ENCODE data around the gene SSTR3.

Gene SSTR3

DNA sequence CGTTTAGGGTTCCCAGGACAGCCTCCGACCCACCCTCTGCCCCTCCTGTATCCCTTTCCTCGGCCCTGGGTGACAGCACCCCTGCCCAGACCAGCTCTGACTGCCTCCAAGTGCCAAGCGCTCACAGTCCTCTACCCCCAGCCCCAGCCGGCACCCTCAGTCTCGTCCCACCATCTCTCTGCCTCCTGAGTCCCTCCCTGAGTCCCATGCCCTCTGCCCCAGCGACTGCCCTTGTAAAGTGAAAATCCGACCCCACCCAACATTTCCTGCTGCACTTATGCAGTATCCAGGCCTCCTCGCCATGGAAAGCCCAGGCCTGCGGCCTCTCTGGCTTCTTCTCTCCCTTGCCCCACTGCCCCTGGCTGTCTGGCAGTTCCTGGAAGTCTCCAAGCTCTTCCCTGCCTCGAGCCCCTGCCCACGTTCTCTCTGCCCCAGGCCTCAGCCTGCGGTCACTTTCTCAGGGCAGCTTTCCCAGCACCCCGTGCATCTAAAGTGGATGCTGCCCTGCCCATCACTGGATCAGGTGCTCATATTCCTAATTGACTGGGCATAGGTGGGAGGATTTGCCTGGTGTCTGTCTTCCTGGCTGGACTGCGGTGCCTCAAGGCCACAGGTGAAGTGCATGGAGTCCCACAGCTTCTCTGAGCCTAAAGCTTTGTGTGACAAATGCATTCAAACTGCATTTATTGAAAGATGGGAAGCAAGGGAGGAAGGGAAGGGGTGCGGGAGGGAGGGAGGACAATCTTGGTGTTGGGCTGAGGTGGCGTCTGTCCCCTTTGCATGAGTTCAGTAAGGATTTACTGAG, 44.9 kb downstream of the SSTR3 start:
- no peak for DNase-seq (ENCODE audit: low read depth in 2 of 2)

DNA sequence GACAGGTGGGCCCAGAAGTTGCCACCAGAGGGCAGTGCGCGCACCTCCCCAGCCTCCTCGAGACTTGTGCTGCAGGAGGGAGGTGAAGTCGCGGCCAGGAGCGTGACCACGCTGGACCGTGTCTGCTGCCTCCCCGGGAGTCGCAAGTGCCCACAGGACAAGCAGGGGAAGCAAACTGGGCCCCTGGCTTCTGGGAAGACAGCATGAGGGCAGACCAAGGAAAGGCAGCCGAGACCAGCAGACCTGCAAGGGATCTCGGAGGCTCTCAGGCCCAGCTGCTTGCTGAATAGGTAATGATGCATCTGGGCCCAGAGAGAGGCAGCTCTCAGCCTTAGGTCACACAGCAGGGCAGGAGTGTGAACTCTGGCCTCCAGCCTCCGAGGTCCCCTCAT, 45.6 kb downstream of the SSTR3 start:
- DNase-seq (ENCODE audit: low read depth in 2 of 2) = peak; percentile 74 to 75

DNA sequence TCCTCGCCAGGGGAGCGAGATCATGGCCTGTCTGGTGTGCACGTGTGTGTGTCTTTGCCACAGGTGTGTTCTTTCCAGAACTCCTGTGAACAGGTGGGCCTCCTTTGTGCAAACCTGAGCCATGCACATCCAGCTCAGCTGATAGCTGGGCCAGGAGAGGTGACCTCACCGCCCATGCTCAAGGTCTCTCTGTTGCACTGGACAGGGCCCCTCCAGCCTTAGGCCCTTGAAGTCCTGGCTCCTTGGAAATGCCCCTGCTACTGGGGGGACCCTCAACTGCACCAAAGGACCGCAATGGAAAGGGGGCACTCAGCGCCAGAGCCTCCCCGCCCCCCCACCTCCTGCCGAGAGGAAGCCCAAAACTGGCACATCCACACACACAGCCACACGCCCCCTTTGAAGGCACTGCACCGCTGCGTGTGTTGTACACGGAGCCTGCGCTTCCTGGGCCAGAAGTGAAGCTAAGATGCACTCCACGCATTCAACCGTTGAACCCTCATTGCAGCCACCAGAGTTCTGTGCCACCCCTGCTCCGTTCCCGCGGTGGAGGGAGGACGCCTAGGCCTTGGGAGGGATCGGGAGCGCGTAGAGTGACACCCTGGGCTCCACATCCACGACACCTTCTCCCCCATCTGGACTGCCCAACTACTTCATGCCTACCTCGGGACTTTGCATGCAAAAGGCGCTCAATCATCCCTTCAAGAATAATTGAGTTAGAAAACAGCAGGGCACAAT, 46.2 kb downstream of the SSTR3 start:
- DNase-seq (ENCODE audit: low read depth in 2 of 2) = no peak

DNA sequence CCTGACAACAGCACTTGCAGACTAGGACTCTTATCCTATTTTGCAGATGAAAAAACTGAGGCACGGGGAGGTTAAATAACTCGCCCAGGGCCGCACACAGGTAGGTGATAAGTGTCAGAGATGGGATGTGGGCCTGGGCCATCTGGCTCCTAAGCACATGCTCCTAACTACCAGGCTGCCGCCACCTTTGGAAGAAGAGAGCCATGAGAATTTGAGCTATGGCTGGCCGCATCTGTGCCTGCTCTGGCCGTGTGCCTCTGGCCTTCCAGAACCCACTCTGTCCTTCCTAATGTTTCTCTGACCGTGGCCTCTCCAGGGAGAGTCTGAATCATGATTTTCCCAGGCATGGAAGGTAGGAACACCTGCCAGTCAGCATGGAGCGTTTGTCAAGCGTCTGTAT, 47.2 kb downstream of the SSTR3 start:
- no peak for DNase-seq (ENCODE audit: low read depth in 2 of 2)

DNA sequence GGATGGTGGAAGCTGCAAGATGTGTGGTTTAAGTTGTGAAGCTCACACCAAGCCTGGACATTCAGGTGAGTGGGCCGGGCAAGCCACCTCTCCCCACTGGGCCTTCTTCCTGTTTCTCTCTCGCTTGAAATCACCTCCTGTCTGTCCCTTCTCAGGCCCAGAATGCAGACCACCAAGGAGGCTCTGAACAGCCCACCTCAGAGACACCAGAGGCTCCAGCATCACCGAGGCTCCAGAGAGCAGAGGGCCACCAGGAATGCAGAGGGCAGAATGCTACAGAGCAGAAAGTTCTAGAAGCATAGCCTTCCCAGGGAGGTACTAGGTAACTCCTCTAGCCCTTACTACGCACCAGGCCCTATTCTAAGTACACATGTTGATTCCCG, 47.8 kb downstream of the SSTR3 start:
- DNase-seq (ENCODE audit: low read depth in 2 of 2) = no peak

DNA sequence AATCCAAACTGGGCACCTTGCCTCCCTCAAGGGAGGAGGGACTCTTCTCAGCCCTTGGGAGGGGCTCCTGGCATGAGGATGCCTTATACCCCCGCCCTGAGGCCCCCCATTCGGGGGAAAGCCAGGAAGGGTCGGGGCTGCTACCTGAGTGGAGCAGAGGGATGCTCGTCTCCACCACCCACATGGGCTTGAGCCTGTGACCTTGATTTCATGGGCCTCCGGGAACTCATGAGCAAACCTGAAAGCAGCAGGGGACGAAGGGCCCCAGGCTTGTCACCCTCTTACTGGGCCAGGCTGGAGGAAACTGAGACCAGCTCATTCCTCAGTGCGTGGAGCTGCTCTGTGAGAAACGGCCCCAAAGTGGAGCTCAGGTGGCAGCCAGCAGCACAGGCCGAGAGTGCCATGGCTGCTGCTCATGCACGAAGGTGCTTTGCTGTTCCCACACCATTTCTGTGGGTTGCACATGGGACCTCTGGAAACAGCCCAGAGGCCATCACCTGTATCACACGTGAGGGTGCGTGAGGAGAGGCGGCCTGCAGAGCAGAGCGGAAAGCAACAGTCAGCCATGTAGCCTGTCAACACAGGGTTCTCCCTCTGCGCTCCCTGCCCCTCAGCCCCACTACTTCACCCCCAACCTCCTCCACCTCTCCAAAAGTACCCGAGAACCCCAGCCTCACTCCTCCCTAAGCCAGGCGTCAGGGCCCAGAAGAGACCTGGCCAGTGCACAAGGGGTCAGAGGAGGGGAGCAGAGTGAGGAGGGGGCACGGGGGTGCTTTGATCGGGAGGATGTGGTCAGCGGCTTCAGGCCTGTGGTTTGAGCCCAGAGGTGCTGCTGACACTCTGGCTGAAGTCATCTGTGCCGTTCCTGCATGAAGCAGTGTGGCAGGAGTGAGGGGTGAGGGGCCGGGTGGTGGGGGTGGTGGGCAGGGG, 48.4 kb downstream of the SSTR3 start:
- DNase-seq (ENCODE audit: low read depth in 2 of 2) = peak; percentile 80 to 86

DNA sequence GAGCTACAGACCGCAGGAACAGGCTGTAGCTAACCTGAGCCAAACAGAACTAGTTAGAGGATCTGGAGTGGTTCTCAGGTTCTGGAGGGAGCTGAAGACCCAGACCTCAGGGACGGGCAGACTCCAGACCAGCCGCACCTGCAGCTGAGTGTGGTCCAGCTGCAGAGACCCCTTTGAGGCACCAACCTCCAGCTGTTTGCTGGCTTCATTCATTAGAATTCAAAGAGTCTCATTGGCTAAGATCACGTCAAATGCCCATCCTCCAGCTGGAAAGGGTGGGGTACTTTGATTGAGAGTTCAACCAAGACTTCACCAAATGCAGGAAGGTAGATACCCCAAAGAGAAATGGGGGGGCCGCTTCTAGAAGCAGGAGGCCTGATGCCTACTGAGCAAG, 49.2 kb downstream of the SSTR3 start:
- no peak for DNase-seq (ENCODE audit: low read depth in 2 of 2)

DNA sequence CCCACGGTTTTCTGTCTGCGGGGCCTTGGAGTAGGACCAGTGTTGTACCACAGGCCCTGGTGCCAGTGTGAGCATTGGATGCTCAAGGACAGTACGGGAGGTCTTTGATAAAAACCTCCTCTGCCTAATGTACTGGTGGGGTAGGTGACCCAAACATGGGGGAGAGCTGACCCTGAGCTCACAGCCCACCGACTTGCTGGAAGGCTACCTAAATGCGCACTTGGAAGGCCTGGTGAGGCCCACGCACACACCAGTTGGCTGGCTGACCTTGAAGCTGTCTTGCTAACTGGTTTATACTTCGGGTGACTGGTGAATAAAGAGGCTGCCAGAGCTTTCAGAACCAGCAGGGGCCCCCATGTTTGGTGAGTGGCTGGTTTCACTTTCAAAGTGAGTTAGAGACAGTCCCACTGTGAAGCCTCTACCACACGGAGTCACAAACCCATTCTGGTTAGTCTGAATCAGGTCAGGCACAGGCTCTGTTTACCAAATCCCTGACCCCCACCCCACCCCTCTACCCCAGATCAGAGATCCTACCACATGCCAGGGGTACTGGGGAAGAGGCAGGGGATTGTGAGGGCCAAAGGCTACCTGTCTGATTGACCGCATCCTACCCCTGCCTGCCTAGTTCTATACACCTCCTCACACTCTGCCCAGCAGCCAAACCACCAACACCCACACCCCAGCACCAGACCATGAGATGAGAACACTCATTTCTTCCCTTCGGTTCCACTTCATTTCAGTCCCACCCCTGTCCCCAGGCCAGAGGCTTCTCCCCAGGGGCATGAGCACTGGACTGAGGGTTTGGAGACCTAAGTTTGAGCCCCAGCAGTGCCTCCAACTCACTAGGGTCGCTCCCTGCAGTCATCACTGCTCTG, 49.8 kb downstream of the SSTR3 start:
- DNase-seq (ENCODE audit: low read depth in 2 of 2) = peak; percentile 72 to 77

DNA sequence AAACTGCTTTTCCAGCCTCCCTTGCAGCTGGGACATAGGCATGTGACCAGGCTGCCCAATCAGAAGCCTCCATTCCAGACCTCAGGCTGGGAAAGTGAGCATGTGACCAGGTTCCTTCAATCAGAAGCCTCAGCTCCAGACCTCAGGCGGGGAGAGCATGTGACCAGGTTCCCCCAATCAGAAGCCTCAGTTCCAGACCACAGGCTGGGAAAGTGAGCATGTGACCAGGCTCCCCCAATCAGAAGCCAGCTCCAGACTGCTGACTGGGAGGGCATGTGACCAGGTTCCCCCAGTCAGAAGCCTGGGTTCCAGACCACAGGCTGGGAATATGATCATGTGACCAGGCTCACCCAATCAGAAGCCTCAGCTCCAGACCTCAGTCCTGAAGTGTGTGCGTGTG, 50.8 kb downstream of the SSTR3 start:
- no peak for DNase-seq (ENCODE audit: low read depth in 2 of 2)

DNA sequence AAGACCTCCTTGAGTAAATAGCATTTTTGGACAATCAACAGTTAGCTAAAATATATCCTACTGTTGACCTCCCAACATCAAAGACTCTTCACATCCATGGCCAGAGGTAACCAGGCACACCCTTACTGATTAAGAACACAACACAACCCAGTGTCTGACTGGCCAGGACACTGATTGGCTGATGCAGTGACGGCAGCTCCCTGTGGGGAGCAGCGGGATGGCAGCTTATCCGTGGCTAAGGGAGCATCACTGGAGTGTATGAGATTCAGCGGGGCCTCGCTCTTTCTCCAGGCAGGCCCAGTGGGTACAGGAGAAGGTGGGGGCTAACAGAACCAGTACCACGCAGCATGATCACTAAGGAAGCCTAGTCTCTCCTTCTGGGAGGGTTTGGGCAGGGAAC, 52.2 kb downstream of the SSTR3 start:
- DNase-seq (ENCODE audit: low read depth in 2 of 2) = no peak

DNA sequence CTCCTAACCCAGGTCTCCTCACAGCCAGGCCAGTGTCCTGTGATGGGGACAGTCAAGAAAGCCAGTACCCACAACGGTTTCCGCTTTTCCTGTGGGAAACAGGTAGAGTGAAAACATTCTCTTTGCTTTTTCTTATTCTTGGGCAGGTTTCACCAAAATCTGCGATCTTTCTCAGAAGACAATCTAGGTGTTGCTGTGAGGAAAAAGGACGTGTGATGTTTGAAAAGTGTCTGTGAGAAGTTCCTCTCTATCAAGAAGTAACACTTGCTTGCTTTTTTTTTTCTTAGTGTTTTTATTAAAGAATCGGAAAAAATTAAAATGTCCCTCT, 53.4 kb downstream of the SSTR3 start:
- no peak for DNase-seq (ENCODE audit: low read depth in 2 of 2)

DNA sequence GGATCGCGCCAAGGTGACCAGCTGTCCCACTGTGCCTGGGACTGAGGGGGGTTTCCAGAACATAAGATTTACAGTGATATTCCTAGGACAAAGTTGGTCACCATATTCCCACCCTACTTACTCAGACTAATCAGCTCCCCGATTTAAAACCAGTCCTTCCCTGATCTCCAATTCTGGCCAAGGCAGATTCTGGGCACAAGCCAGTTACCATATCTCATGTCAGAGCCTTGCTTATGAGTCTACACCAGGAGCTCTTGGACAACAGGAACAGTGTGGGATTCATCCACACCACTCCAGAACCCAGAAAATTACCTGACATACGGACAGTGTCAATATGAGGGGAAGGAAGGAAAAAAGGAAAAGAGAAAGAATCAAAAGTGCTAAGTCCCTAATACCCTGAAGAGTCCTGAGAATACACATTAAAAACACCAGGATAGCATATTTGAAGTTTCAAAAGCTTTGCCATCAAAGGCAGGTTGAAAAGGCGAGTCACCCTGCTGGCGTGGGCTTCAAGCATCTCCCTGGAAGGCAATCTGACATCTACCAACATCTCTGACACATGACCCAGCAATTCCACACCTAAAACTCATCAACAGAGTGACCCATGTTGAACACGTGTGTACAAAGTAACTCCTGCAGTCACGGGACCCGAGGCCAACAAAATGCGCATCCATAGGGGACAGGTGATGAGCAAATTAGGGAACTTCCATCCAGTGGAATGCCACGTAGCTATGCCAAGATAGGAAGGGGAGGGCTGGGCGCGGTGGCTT, 54.6 kb downstream of the SSTR3 start:
- no peak for DNase-seq (ENCODE audit: low read depth in 2 of 2)

DNA sequence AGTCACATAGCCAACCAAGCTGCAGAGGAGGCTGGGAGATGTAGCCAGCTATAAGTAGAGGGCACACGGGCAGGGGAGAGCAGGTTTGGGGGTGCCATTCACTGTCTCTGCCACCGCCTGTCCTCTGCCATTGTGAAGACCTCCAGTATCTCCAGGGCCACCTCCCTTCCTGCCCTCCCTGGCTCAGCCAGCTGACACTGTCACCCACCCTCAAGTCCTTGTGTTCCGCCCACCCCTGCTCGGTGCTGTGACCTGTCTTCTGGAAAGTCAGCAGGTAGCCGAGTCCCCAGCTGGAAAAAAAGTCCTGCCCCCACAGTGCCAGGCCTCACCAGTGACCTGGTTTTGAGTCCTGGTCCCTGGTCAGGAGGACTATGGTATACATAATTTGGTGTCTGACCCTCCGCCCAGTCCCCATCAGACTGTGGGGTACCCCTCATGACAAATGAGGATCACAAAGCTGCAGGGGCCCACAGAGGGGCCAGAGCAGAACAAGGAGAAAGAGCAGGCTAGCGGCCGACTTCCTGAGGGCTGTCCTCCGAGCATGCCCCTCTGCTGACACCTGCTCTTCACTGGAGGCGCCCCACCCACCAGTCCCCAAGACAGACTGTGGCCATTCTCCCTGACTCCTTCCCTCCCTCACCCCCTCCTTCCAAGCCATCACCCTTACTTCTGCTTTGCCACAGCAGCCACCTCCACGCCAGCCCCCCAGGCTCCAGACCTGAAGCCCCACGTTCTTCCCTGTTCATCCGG, 55.4 kb downstream of the SSTR3 start:
- DNase-seq (ENCODE audit: low read depth in 2 of 2) = no peak

DNA sequence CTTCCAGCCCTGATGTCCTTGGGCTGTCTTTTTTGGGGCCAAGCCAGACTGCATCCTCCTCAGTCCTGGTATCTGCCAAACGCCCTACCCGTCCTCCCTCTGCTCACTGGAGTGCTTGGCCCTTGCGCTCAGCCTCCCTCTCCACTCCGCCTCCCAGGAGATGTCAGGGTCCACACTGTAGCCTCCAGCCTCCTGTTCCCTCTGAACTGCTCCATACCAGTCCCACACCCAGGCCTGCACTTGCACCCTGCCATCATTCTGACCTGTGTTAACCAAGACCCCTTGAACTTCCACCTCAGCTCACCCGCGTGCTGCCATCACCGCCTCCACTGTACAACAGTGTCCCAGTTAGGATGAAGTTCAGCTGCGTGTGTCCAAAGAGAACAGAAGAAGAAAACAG, 56.3 kb downstream of the SSTR3 start:
- no peak for DNase-seq (ENCODE audit: low read depth in 2 of 2)

DNA sequence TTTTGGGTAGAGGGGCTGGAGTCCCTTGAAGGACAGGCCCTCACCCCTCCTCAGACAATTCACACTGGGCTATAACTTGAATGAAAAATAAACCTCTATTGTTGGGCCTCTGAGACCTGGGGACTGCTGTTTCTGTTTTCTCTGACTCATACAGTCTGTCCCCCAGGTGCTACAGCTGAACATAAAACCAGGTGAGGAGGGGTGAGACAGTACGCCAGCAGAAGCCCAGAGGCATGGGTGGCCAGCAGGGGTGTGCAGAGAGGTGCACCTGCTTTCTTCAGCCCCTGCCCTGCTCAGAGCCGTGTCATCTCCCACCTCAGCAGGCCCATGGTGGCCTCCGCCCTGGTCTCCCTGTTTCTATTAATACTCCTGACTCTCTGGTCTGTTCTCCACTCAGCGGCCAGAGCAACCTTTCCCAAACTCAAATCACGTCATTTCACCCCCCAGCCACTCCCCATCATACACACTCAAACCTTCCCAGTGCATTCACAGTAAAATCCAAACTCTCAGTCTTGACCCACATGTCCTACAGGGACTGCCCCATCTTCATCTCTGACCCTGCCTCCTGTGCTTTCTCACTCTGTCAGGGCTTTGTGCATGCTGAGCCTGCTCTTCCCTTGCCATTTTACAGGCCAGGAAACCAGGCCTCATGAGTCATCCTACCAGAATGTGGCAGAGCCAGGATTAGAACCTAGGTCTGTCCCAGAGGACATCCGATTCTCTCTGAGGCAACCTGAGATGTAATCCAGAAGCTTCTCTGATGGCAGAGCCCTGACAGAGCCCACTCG, 57.2 kb downstream of the SSTR3 start:
- DNase-seq (ENCODE audit: low read depth in 2 of 2) = no peak

All from stimulated activated CD8-positive, alpha-beta memory T cell treated with anti-CD3 and anti-CD28 coated beads, Interleukin-15, amount 100 ng/mL, for 48 hours (primary cell).